ENCODE data around the gene MLLT6. TPM values are rescaled to one million over a fixed set of nuclear protein-coding genes. Genes with fewer than 3 reads are reported as not detected.
A peak's percentile ranks its signal among the peaks of the same experiment; 100 is the strongest.

Gene MLLT6
- total and polyA plus RNA-seq, 2 of the 13 experiments (the other 11 are each of a cell fraction or from before 2014, with no cell fraction given) = 50.7 to 69.5 TPM

- TF ChIP-seq, protein P1, sequence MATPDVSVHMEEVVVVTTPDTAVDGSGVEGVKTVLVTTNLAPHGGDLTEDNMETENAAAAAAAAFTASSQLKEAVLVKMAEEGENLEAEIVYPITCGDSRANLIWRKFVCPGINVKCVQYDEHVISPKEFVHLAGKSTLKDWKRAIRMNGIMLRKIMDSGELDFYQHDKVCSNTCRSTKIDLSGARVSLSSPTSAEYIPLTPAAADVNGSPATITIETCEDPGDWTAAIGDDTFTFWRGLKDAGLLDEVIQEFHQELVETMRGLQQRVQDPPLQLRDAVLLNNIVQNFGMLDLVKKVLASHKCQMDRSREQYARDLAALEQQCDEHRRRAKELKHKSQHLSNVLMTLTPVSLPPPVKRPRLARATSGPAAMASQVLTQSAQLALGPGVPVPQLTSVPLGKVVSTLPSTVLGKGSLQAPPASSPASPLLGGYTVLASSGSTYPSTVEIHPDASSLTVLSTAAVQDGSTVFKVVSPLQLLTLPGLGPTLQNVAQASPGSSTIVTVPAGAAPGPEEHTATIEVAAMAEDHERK (CRISPR knock-in tag; IDR thresholded peaks at IDR 0.05; ENCODE audit: low read depth) = no peak
- TF ChIP-seq ATF1 (CRISPR knock-in tag; IDR thresholded peaks at IDR 0.05) (no peak), ZBTB21 (CRISPR knock-in tag; IDR thresholded peaks at IDR 0.05) (no peak), CCAR2 (optimal IDR thresholded peaks at IDR 0.05; ENCODE audit: low read depth, low read length) (no peak), ZBTB33 (CRISPR knock-in tag; IDR thresholded peaks at IDR 0.05) (0 out of 2 replicates have a peak, but pooled peaks have one; percentile 77), TAF15 (IDR thresholded peaks at IDR 0.05; ENCODE audit: low read depth, low read length, poor library complexity, severe bottlenecking) (no peak), PAF1 (CRISPR knock-in tag; IDR thresholded peaks at IDR 0.05) (no peak), ZC3H13 (CRISPR knock-in tag; IDR thresholded peaks at IDR 0.05) (no peak), PHF20 (CRISPR knock-in tag; IDR thresholded peaks at IDR 0.05) (no peak), HBP1 (CRISPR knock-in tag; IDR thresholded peaks at IDR 0.05; ENCODE audit: low read depth) (peak; percentile 78; the same call in 1 of the 2 replicates), ZNF772 (CRISPR knock-in tag; IDR thresholded peaks at IDR 0.05) (0 out of 2 replicates have a peak, but pooled peaks have one; percentile 55), E2F1 (CRISPR knock-in tag; IDR thresholded peaks at IDR 0.05) (no peak), PBX2 (CRISPR knock-in tag; IDR thresholded peaks at IDR 0.05) (no peak), ZBTB8A (CRISPR knock-in tag; IDR thresholded peaks at IDR 0.05; ENCODE audit: borderline replicate concordance, low read depth) (no peak)
- TF ChIP-seq, protein P2, sequence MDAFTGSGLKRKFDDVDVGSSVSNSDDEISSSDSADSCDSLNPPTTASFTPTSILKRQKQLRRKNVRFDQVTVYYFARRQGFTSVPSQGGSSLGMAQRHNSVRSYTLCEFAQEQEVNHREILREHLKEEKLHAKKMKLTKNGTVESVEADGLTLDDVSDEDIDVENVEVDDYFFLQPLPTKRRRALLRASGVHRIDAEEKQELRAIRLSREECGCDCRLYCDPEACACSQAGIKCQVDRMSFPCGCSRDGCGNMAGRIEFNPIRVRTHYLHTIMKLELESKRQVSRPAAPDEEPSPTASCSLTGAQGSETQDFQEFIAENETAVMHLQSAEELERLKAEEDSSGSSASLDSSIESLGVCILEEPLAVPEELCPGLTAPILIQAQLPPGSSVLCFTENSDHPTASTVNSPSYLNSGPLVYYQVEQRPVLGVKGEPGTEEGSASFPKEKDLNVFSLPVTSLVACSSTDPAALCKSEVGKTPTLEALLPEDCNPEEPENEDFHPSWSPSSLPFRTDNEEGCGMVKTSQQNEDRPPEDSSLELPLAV (CRISPR knock-in tag; conservative IDR thresholded peaks at IDR 0.05; ENCODE audit: low read depth) = no peak
- TF ChIP-seq, protein P3, sequence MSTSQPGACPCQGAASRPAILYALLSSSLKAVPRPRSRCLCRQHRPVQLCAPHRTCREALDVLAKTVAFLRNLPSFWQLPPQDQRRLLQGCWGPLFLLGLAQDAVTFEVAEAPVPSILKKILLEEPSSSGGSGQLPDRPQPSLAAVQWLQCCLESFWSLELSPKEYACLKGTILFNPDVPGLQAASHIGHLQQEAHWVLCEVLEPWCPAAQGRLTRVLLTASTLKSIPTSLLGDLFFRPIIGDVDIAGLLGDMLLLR (CRISPR knock-in tag; IDR thresholded peaks at IDR 0.05) = no peak
- TF ChIP-seq, protein P4, sequence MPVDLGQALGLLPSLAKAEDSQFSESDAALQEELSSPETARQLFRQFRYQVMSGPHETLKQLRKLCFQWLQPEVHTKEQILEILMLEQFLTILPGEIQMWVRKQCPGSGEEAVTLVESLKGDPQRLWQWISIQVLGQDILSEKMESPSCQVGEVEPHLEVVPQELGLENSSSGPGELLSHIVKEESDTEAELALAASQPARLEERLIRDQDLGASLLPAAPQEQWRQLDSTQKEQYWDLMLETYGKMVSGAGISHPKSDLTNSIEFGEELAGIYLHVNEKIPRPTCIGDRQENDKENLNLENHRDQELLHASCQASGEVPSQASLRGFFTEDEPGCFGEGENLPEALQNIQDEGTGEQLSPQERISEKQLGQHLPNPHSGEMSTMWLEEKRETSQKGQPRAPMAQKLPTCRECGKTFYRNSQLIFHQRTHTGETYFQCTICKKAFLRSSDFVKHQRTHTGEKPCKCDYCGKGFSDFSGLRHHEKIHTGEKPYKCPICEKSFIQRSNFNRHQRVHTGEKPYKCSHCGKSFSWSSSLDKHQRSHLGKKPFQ (CRISPR knock-in tag; IDR thresholded peaks at IDR 0.05; ENCODE audit: insufficient replicate concordance) = no peak
Observed at GRCh38 chr17:38667099-38667786, 37.8 kb upstream of the MLLT6 start (continued).

Data from HepG2 (cell line).